Measurements from ENCODE around the gene BBS9.

BBS9 gene

DNA sequence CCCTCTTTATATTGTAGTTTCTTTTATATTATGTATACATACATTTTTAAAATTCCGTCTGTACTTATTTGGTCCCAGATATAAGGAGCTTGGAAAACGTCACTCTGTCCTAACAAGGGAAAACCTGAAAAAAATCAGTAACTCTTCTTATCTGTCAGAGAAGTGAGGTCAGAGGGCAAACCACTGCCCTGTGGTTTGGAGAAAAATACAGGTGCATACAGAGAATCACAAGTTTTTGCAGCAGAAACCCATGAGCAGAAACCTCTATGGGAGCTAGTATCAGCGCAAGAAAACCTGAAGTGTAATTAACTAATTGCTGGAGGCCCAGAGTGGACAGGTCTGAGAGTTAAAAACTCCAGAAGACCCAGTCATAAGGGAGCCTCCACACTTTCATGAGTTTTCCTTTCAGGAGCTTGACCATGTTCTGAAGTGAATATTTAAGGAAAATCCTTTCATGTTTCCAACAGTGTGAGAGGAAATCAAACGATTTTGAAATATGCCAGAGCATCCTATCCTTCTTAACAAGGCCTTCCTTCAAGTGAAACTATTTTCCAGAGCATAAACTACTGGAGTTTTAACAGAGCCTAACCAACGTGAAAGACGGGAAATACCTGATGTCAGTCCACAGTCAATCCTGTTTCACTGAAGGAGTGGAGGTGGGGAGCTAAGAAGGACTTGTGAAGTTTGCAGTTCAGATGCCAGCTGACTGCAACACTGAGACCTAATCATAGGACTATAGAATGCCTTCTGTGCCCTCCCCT, 485.2 kb downstream of the BBS9 start:
- no peak for DNase-seq
- Histone ChIP-seq H3K4me3 (ENCODE audit: low read depth, low read length) (no peak overlapping the region), H3K36me3 (no peaks in the 10 kb centered on the region), H3K27me3 (ENCODE audit: insufficient read depth, low read depth, severe bottlenecking) (no peaks in the 10 kb centered on the region), H3K27ac (no peak overlapping the region), H3K9me3 (ENCODE audit: severe bottlenecking) (no peaks in the 10 kb centered on the region)
- TF ChIP-seq, protein P1, sequence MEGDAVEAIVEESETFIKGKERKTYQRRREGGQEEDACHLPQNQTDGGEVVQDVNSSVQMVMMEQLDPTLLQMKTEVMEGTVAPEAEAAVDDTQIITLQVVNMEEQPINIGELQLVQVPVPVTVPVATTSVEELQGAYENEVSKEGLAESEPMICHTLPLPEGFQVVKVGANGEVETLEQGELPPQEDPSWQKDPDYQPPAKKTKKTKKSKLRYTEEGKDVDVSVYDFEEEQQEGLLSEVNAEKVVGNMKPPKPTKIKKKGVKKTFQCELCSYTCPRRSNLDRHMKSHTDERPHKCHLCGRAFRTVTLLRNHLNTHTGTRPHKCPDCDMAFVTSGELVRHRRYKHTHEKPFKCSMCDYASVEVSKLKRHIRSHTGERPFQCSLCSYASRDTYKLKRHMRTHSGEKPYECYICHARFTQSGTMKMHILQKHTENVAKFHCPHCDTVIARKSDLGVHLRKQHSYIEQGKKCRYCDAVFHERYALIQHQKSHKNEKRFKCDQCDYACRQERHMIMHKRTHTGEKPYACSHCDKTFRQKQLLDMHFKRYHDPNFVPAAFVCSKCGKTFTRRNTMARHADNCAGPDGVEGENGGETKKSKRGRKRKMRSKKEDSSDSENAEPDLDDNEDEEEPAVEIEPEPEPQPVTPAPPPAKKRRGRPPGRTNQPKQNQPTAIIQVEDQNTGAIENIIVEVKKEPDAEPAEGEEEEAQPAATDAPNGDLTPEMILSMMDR (IDR thresholded peaks at IDR 0.05; ENCODE audit: low read depth, low read length): no peak

DNA sequence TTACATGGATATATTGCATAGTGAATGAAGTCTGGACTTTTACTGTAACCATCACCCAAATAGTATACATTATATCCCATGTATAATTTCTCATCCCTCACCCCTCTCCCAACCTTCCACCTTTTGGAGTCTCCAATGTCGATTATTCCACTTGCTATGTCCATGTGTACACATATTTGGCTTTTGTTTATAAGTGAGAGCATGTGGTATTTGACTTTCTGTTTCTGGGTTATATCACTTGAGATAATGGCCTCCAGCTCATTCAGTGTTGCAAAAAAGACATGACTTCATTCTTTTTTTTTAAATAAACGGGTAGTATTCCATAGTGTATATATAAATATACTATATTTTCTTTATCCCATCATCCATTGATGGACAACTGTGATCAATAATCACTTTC, 487.4 kb downstream of the BBS9 start:
- Histone ChIP-seq H3K4me3 (ENCODE audit: low read depth, low read length) (no peak overlapping the region), H3K27me3 (ENCODE audit: insufficient read depth, low read depth, severe bottlenecking) (no peaks in the 10 kb centered on the region), H3K36me3 (no peaks in the 10 kb centered on the region), H3K27ac (no peak overlapping the region), H3K9me3 (ENCODE audit: severe bottlenecking) (peaks cover 3% of the 10 kb centered on the region)
- DNase-seq: no peak
- TF ChIP-seq, protein P1 (IDR thresholded peaks at IDR 0.05; ENCODE audit: low read depth, low read length): no peak

DNA sequence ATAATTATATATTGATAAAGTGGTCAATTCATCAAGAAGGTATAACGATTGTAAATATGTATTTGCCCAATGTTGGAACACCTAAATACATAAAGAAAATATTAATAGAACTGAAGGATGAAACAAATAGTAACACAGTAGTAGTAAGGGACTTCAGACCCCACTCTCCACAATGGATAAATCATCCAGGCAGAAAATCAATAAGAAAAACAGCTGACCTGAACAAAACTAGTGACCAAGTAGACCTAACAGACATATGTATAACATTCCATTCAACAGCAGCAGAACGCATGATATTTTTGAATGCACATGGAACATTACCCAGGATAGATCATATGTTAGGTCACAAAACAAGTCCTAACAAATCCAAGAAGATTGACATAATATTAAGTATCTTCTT, 489.9 kb downstream of the BBS9 start:
- TF ChIP-seq, protein P1 (IDR thresholded peaks at IDR 0.05; ENCODE audit: low read depth, low read length): no peak
- Histone ChIP-seq H3K9me3 (ENCODE audit: severe bottlenecking) (peaks cover 3% of the 10 kb centered on the region), H3K27me3 (ENCODE audit: insufficient read depth, low read depth, severe bottlenecking) (no peaks in the 10 kb centered on the region), H3K4me3 (ENCODE audit: low read depth, low read length) (no peak overlapping the region), H3K36me3 (no peaks in the 10 kb centered on the region), H3K27ac (no peak overlapping the region)
- no peak for DNase-seq

DNA sequence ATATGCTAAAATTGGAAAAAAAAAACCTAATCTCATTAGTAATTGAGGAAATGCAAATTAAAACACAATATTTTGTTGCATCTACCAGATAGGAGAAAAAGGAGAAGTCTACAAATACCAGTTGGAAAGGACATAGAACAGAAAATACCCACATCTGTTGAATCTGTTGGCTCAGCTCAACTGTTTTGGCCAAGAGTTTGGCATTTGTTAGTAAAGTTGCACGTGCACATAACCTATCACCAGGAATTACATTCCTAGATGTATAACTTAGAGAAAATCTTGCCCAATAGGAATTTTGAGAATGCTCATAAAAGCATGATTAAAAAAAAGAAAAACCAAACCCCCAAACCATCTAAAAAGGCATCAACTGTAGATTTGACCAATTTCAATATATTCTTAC, 493.9 kb downstream of the BBS9 start:
- H3K27me3 ChIP-seq (ENCODE audit: insufficient read depth, low read depth, severe bottlenecking): no peaks in the 10 kb centered on the region
- DNase-seq: no peak
- TF ChIP-seq, protein P1 (IDR thresholded peaks at IDR 0.05; ENCODE audit: low read depth, low read length): no peak
- no peaks in the 10 kb centered on the region for H3K36me3 ChIP-seq
- H3K9me3 ChIP-seq (ENCODE audit: severe bottlenecking): peaks cover 3% of the 10 kb centered on the region
- H3K27ac ChIP-seq: no peak overlapping the region
- H3K4me3 ChIP-seq (ENCODE audit: low read depth, low read length): no peak overlapping the region

DNA sequence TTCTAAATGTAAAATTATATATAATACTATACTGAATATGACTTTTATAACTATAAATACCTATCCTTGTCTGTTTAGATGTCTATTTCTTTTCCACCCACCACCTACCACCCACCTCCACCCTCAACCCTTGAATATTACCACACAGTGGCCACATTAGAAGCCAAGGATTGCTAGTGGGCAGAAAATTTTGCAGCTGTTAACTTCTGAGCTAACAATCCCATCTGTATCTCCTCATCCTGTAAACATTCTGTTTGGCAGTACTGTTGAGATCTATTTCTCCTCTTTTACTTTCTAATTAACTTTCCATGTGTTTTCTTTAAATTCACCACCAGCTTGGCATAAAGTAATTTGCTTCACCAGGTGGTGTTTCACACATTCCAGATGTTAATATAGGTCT, 494.9 kb downstream of the BBS9 start:
- Histone ChIP-seq H3K27ac (no peak overlapping the region), H3K9me3 (ENCODE audit: severe bottlenecking) (peaks cover 3% of the 10 kb centered on the region), H3K27me3 (ENCODE audit: insufficient read depth, low read depth, severe bottlenecking) (no peaks in the 10 kb centered on the region), H3K36me3 (no peaks in the 10 kb centered on the region), H3K4me3 (ENCODE audit: low read depth, low read length) (no peak overlapping the region)
- no peak for DNase-seq
- TF ChIP-seq, protein P1 (IDR thresholded peaks at IDR 0.05; ENCODE audit: low read depth, low read length): no peak

DNA sequence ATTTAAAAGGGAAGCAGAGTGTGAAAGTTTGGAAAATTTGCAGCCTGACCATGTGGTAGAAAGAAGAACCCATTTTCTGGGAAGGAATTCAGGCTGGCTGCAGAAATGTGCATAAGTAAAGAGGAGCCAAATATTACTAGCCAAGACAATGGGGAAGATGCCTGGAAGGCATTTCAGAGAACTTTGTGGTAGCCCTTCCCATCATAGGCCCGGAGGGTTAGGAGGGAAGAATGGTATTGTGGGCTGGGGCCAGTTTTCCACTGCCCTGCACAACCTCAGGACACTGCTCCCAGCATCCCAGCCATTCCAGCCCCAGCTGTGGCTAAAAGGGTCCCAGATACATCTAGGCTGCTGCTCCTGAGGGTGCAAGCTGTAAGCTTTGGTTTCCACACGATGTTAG, 497.5 kb downstream of the BBS9 start:
- TF ChIP-seq, protein P1 (IDR thresholded peaks at IDR 0.05; ENCODE audit: low read depth, low read length): no peak

More for the DNA sequence above, 497.5 kb downstream of the BBS9 start:
- Histone ChIP-seq H3K4me3 (ENCODE audit: low read depth, low read length) (no peak overlapping the region), H3K27ac (no peak overlapping the region), H3K27me3 (ENCODE audit: insufficient read depth, low read depth, severe bottlenecking) (no peaks in the 10 kb centered on the region), H3K9me3 (ENCODE audit: severe bottlenecking) (no peaks in the 10 kb centered on the region), H3K36me3 (no peaks in the 10 kb centered on the region)
- no peak for DNase-seq
